ENCODE measurements around the gene C2orf78.

C2orf78 gene

GRCh38 chr2:73850009-73850408 lies 66.0 kb downstream of the C2orf78 start:
- TF ChIP-seq CTCF (IDR thresholded peaks at IDR 0.05; ENCODE audit: low read depth, low read length): no peak
- DNase-seq (ENCODE audit: low read depth, low spot score): no peak
- H3K4me3 ChIP-seq (ENCODE audit: low read depth, low read length): no peak overlapping the region
- in situ Hi-C loops (cut with HindIII; ENCODE audit: low sequenced_read_pairs): no loop called here

GRCh38 chr2:73851274-73851673 lies 67.3 kb downstream of the C2orf78 start:
- no peak for DNase-seq (ENCODE audit: low read depth, low spot score)
- in situ Hi-C loops (cut with HindIII; ENCODE audit: low sequenced_read_pairs): no loop called here

DNA sequence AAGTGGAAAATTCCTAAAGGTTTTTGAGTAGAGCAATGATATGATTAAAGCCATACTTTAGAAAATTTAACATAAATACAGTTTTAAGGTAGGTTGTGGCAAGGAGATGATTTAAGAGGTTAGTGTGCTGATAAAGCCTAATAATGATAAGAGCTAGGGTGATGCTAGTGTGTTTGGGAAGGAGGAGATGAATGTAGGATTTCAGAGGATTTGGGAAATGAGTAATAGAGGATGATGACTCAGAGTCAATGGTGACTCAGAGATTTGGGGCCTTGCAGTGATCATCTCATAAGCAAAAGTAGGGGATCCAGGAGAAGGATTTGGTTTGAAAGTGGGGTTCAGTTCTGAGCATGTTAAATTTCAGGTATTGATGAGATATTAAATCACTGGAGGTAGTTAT lies 68.0 kb downstream of the C2orf78 start:
- peak; percentile 63 for DNase-seq (ENCODE audit: low read depth, low spot score)
- in situ Hi-C loops (cut with HindIII; ENCODE audit: low sequenced_read_pairs): no loop called here
- no peak for TF ChIP-seq CTCF (IDR thresholded peaks at IDR 0.05; ENCODE audit: low read depth, low read length)
- no peak overlapping the region for H3K4me3 ChIP-seq (ENCODE audit: low read depth, low read length)

More at GRCh38 chr2:73851274-73851673, 67.3 kb downstream of the C2orf78 start:
- TF ChIP-seq CTCF (IDR thresholded peaks at IDR 0.05; ENCODE audit: low read depth, low read length): peak; percentile 24
- no peak overlapping the region for H3K4me3 ChIP-seq (ENCODE audit: low read depth, low read length)

GRCh38 chr2:73855526-73855925 lies 71.5 kb downstream of the C2orf78 start:
- no peak overlapping the region for H3K4me3 ChIP-seq (ENCODE audit: low read depth, low read length)
- in situ Hi-C loops (cut with HindIII; ENCODE audit: low sequenced_read_pairs): no loop called here
- no peak for TF ChIP-seq CTCF (IDR thresholded peaks at IDR 0.05; ENCODE audit: low read depth, low read length)
- peak; percentile 5 for DNase-seq (ENCODE audit: low read depth, low spot score)

DNA sequence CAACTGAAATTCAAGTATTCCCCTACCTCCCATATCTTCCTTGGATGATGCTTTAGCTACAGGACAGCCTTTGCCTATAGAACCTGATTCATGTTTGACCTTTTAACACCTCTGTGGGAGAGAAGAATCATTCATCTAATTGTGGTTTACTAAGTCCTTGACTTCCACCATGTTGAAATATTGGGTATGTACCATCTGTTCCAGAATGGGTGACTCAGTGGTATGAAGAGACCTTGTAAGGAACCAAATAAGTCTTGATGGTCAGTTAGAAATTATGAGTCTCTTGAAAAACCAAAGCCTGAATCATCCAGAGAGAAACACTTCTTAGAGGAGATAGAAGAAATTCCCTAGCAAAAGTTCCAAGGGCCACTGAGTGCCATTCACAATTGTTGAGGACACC lies 72.2 kb downstream of the C2orf78 start:
- no peak for TF ChIP-seq CTCF (IDR thresholded peaks at IDR 0.05; ENCODE audit: low read depth, low read length)
- peak; percentile 91 for DNase-seq (ENCODE audit: low read depth, low spot score)
- no peak overlapping the region for H3K4me3 ChIP-seq (ENCODE audit: low read depth, low read length)
- in situ Hi-C loops (cut with HindIII; ENCODE audit: low sequenced_read_pairs): no loop called here

- peak; percentile 79 for DNase-seq (ENCODE audit: low read depth, low spot score)
- in situ Hi-C loops (cut with HindIII; ENCODE audit: low sequenced_read_pairs): no loop called here
These were observed 76.0 kb downstream of the C2orf78 start for GRCh38 chr2:73859721-73860586.

More at GRCh38 chr2:73859721-73860586, 76.0 kb downstream of the C2orf78 start:
- no peak overlapping the region for H3K4me3 ChIP-seq (ENCODE audit: low read depth, low read length)
- TF ChIP-seq CTCF (IDR thresholded peaks at IDR 0.05; ENCODE audit: low read depth, low read length): no peak
